Ascending aorta (tissue), 2 donors: Measurements from ENCODE around the gene GPX5. TPM values are rescaled to one million over a fixed set of nuclear protein-coding genes. Genes with fewer than 3 reads are reported as not detected.

ENCODE experiments used
- DNase-seq, 2 donors: peaks; one replicate each; pipeline ENCODE4 v3.0.0-alpha.2; 2019; ENCODE audit warnings: low spot score in 2 of 2
- H3K27ac ChIP-seq, 2 donors: fragments of 200-600 bp; sonication (generic); one replicate each; pipeline ENCODE4 v1.5.1; 2016 to 2017; ENCODE audit warnings: mild to moderate bottlenecking in 1 of 2
- H3K27me3 ChIP-seq: fragments of 200-600 bp; sonication (generic); one replicate; pipeline ENCODE4 v1.5.1; 2017
- H3K36me3 ChIP-seq, 2 donors: fragments of 200-600 bp; sonication (generic); one replicate each; pipeline ENCODE4 v1.5.1; 2016
- H3K4me1 ChIP-seq, 2 donors: fragments of 200-600 bp; sonication (generic); one replicate each; pipeline ENCODE4 v1.5.1; 2016 to 2017; ENCODE audit warnings: mild to moderate bottlenecking in 1 of 2
- H3K4me3 ChIP-seq, 2 donors: fragments of 200-600 bp; sonication (generic); one replicate each; pipeline ENCODE4 v1.5.1; 2016 to 2017; ENCODE audit warnings: mild to moderate bottlenecking in 1 of 2
- H3K9me3 ChIP-seq, 2 donors: fragments of 200-600 bp; sonication (generic); one replicate each; pipeline ENCODE4 v1.5.1; 2016
- CTCF ChIP-seq, 3 experiments: fragments of 200-600 bp in 2 of 3; fragments of 450-650 bp in 1 of 3; sonication (generic) in 2 of 3; IDR thresholded peaks; one replicate each; pipeline ENCODE4 v1.5.1; 2016 to 2019; ENCODE audit warnings: antibody characterized with exemption in 3 of 3, mild to moderate bottlenecking in 1 of 3, moderate library complexity in 1 of 3
- intact Hi-C: fragments of 100-400 bp; cut with DNase I; formaldehyde crosslinking; loops from one replicate; pipeline ENCODE4 v1.15.1; 2023
- total RNA-seq: library from RNA; depleted of rRNA; stranded (reverse); fragments of >200 nt; gene quantifications from one replicate; pipeline ENCODE4 v1.1.0, GENCODE V29; 2016

Gene GPX5
- total RNA-seq, 1 donor from 2014 or later: not detected

GRCh38 chr6:28486988-28487742, 38.5 kb upstream of the GPX5 start:
- intact Hi-C loops: no loop called here

GRCh38 chr6:28488916-28489365, 36.7 kb upstream of the GPX5 start:
- Histone ChIP-seq H3K36me3 (no peaks in the 10 kb centered on the region), H3K4me3 (peak overlapping the region in 1 of 2 donors; percentile 3), H3K4me1 (no peaks in the 10 kb centered on the region), H3K27me3 (no peaks in the 10 kb centered on the region), H3K27ac (no peak overlapping the region), H3K9me3 (no peaks in the 10 kb centered on the region)
- no peak for DNase-seq
- intact Hi-C loops: no loop called here
- no peak for TF ChIP-seq CTCF (IDR thresholded peaks at IDR 0.05)

More at GRCh38 chr6:28486988-28487742, 38.5 kb upstream of the GPX5 start:
- no peak for DNase-seq
- no peaks in the 10 kb centered on the region for H3K9me3 ChIP-seq
- no peaks in the 10 kb centered on the region for H3K36me3 ChIP-seq
- H3K4me1 ChIP-seq: no peaks in the 10 kb centered on the region
- H3K27ac ChIP-seq: no peak overlapping the region
- no peak for TF ChIP-seq CTCF (IDR thresholded peaks at IDR 0.05)
- no peaks in the 10 kb centered on the region for H3K27me3 ChIP-seq
- H3K4me3 ChIP-seq: no peak overlapping the region

GRCh38 chr6:28489366-28490204, 36.1 kb upstream of the GPX5 start:
- Histone ChIP-seq H3K36me3 (no peaks in the 10 kb centered on the region), H3K9me3 (no peaks in the 10 kb centered on the region), H3K27me3 (no peaks in the 10 kb centered on the region), H3K27ac (no peak overlapping the region), H3K4me3 (peak overlapping the region; percentile 21 to 25), H3K4me1 (no peaks in the 10 kb centered on the region)
- no peak for TF ChIP-seq CTCF (IDR thresholded peaks at IDR 0.05)
- intact Hi-C loops: no loop called here
- DNase-seq: no peak

GRCh38 chr6:28490205-28490890, 35.3 kb upstream of the GPX5 start:
- Histone ChIP-seq H3K27ac (no peak overlapping the region), H3K4me3 (peak overlapping the region; percentile 21 to 25)
- no peak for TF ChIP-seq CTCF (IDR thresholded peaks at IDR 0.05)

GRCh38 chr6:28491984-28492317, 33.7 kb upstream of the GPX5 start:
- no peaks in the 10 kb centered on the region for H3K27me3 ChIP-seq
- H3K4me1 ChIP-seq: no peaks in the 10 kb centered on the region
- no peaks in the 10 kb centered on the region for H3K36me3 ChIP-seq
- H3K27ac ChIP-seq: no peak overlapping the region
- no peaks in the 10 kb centered on the region for H3K9me3 ChIP-seq
- no peak for DNase-seq
- no peak for TF ChIP-seq CTCF (IDR thresholded peaks at IDR 0.05)
- intact Hi-C loops: no loop called here
- H3K4me3 ChIP-seq: no peak overlapping the region

More at GRCh38 chr6:28490205-28490890, 35.3 kb upstream of the GPX5 start:
- Histone ChIP-seq H3K9me3 (no peaks in the 10 kb centered on the region), H3K27me3 (no peaks in the 10 kb centered on the region), H3K36me3 (no peaks in the 10 kb centered on the region), H3K4me1 (no peaks in the 10 kb centered on the region)
- intact Hi-C loops: no loop called here
- DNase-seq: no peak
